Gastrocnemius medialis (tissue), 4 donors: ENCODE results near the gene PSMD1.

Experiments
- POLR2A ChIP-seq, 2 donors: fragments of 450-650 bp; IDR thresholded peaks; one replicate each; pipeline ENCODE4 v1.6.1; 2017; ENCODE audit warnings: antibody characterized with exemption in 2 of 2, mild to moderate bottlenecking in 2 of 2, moderate library complexity in 2 of 2
- TF ChIP-seq, protein P1 (sequence below), 5 experiments: fragments of 450-650 bp in 3 of 5; fragments of 200-600 bp in 2 of 5; sonication (generic) in 2 of 5; IDR thresholded peaks in 4 of 5; conservative IDR thresholded peaks in 1 of 5; 1 replicate in 4 of 5; 2 replicates in 1 of 5; pipeline ENCODE4 v1.5.1; 2016 to 2019; ENCODE audit warnings: antibody characterized with exemption in 5 of 5, mild to moderate bottlenecking in 3 of 5, moderate library complexity in 3 of 5

DNA sequence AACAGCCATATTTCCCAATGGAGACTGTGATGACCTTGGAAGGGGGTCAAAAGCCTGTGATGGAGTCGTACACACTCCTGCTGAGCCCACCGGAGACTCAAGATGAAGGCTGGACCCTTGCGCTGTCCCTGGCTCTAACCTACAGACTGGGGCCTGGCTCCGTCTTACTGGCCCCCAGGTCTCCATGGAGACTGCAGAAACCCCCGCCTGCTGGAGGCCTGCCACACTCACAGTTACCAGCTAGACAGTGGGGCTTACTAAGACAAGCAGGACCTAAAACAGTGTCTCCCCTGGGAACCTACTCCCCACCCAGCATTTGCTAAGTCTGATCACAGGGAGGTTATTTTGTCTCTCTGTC is 9.8 kb upstream of the PSMD1 start:
- TF ChIP-seq, protein P1, sequence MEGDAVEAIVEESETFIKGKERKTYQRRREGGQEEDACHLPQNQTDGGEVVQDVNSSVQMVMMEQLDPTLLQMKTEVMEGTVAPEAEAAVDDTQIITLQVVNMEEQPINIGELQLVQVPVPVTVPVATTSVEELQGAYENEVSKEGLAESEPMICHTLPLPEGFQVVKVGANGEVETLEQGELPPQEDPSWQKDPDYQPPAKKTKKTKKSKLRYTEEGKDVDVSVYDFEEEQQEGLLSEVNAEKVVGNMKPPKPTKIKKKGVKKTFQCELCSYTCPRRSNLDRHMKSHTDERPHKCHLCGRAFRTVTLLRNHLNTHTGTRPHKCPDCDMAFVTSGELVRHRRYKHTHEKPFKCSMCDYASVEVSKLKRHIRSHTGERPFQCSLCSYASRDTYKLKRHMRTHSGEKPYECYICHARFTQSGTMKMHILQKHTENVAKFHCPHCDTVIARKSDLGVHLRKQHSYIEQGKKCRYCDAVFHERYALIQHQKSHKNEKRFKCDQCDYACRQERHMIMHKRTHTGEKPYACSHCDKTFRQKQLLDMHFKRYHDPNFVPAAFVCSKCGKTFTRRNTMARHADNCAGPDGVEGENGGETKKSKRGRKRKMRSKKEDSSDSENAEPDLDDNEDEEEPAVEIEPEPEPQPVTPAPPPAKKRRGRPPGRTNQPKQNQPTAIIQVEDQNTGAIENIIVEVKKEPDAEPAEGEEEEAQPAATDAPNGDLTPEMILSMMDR (IDR thresholded peaks at IDR 0.05 in 4 of 5, conservative IDR thresholded peaks at IDR 0.05 in 1 of 5), result no peak
- no peak for TF ChIP-seq POLR2A (IDR thresholded peaks at IDR 0.05)
